Activated gamma-delta T cell treated with anti-CD3 and anti-CD28 coated beads, Interleukin-2, amount 50 U/mL, for 16 hours (primary cell): Measurements from ENCODE around the gene KCNIP4.
"Not testable (repeated sequence)": the region's sequence is repeated elsewhere in the genome, so short reads cannot be mapped to it uniquely, and the experiment has no call there.

Experiments
- DNase-seq: peaks from one replicate; pipeline ENCODE4 v3.0.0-alpha.2; 2020; ENCODE audit warnings: low read depth

The KCNIP4 gene

DNA sequence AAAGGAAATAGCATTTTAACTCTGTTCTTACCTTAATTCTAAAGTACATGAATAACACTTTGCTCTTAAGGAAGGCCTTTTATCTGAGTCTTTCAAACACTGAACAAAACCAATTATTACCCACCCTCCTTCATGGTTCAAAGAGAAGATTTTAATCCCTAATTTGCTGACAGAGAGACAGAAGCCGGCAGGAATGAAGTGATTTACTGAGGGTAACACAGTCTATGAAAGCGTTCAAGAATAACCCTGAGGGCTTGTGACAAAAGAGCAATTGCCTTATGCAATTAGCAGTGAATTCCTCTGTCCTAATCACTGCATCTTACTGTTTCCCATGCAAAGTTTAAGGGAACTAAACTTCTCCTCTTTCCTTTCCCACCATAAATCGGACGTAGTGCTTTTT is 1104.3 kb downstream of the KCNIP4 start:
- no peak for DNase-seq

DNA sequence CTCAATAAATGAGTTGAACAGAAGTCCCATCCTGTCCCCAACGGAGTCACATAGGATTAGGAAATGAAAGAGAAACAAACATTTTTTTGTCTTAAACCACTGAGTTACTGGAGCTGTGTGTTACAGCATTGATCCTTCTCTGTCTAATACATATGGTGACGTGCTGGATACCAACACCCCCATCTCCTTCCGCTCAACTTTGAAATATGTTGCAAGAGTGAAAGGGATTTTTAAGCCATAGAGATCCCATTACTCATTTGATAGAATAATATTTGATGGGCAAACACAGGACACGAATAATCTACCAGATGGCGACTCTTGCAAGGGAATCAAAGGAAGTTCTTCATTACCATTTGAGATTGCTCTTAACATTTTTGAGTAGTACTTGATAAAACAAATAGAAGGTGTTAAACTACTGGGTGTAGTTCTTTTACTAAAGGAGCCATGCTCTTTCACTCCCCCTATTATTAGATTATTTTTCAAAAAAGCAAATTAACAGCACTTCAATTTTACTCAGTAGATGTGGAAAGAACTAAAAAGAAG is 1107.9 kb downstream of the KCNIP4 start:
- no peak for DNase-seq

DNA sequence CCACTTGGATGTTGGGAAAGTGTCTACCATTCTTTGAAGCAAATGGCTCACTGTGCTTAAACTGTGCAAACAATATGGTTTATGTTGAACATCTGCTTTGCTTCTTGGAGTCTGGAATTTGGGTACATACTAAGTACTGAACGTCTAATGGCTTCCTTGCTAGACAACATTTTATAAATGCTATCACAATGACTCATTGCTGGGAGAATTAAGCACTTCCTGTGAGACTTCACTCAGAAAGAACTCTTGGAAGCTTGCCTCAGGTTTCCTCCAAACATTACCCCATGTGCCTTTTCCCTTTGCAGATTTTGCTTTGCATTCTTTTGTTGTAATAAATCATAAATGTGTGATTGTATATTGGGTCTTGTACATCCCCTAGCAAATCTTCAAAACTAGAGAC is 1108.6 kb downstream of the KCNIP4 start:
- no peak for DNase-seq

DNA sequence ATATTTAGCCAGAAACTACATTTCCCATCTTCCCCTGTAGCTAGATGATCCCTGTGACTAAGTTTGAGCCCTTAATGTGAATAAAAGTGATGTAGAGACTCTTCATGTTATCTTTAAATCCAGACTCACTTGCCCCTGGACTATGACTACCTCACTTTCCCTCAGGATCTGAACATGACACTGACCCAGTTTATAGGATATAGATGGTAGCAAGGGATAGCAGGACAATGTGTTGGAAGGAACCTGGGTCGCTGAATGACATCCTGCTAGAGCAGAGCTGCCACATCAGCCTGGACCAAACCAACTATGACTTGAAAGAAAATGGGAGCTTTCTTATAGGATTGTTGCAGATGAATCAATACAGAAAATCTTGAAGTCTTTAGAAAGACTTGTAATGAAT is 1110.1 kb downstream of the KCNIP4 start:
- DNase-seq, result no peak

DNA sequence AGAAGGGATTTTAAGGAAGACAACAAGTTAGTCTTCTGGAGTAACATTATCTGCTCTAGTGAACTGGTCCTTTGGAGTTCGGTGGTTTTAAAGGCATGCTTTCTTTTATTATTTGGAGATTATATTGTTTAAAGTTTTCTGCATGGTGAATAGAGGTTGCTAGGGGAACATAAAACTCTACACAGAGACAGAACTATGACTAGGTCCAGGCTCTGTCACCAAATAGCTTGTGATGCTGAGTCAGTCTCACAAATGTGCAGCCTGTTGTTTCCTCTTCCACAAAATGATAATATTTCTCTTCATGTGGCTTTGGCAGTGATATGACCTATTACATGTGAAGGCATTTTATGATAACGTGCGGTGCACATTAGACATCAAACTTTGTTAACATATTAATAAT is 1115.7 kb downstream of the KCNIP4 start:
- no peak for DNase-seq

DNA sequence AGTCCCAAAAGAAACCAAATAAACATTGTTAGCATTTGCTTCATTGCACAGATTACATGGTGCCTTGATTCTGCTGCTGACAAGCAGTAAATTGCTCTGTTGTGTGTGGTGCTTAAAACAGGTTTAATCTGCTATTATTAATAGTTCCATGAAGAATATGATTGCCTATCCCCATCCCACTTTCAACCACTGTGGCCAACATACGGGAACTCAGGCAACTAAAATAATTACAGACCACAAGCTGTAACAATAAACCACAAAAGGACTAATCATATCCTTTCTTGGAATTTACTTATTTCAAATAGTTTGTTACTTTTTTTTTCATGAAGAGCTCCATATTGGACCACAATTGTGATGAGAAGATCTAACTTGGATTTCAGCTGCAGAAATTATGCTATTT is 1116.8 kb downstream of the KCNIP4 start:
- DNase-seq, result no peak

DNA sequence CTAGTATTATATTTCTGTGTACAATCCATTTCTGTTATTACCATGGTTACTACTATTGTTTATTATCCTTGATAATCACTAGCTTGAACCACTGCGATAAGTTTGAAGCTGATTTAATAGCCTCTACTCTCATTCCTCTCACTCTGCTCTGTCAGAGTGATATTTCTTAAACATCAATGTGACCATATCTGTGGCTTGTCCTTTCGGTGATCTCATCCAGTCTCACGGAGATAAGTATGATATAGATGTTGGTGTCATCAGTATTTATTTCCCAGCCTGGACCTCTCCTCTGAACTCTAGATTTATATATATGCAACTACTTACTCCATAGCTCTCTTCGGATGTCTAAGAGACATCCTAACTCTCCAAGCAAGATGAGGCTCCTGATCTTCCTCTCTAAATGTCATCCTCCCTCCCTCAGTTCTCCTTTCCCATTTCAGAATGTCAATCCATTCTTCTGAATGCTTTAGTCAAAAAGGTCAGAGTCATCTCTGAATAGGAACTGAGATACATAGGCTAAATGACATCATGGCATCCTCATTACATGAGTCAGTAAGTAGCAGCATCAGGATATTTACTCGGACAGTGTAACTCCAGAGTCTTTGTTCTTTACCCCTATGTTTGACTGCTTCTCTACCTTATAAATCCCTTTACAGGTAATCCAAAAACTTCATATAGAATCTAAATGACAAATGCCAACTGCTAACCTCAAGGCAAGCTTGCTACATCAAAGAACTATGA is 1118.8 kb downstream of the KCNIP4 start:
- DNase-seq, result no peak

DNA sequence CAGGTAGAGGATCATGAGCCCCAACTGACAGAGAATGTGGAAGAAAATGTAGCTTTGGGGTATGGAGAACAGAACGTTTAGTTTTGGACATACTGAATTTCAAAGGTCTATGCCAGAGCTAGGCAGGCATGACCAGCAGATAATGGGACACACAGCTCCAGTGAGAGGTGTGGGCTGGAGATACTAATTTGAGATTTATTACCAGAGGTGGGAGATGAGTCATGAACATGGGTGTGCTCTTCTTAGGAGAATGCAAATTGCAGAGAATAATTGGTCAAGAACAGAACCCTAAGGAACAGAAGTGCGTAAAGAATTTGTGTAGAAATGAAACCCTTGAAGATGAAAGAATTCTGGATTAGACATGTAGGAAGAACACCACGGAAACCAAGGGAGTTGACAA is 1123.1 kb downstream of the KCNIP4 start:
- DNase-seq, result no peak

DNA sequence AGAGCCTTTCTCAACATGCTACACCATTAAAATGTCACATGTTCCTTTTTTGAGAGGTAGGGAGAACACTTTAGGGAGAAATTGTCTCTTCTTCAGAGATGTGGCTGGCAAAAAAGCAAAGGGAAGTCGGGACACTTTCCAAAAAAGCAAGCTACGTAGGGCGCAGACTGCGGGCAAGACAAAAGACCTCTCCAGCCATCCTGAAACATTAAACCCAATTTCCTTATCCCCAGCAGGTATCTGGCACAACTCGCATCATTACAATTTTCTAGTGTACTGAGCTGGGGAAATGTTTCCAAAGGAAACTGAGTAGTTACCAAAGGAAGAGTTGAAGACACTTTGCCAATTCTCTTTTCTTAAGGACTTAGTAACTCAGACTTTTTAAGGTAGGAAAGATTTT is 1132.3 kb downstream of the KCNIP4 start:
- no peak for DNase-seq

DNA sequence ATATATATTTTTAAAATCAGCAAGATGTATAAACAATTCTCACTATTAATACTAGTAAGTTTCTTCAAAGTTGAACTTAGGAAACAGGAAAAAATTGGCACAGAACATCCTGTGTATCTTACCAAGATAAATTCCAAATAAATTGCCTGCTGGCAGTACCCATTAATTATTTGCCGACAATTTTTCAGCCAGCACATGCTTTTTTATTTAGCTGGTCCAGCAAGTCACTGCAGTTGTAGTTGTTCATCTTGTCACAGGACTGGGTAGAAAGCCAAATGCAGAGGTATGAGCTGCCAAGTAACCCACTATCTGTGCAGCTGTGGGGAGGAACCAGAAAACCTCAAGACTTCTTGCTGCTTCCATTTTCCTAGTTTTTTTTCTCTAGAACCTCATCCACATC is 1134.9 kb downstream of the KCNIP4 start:
- DNase-seq, result no peak

DNA sequence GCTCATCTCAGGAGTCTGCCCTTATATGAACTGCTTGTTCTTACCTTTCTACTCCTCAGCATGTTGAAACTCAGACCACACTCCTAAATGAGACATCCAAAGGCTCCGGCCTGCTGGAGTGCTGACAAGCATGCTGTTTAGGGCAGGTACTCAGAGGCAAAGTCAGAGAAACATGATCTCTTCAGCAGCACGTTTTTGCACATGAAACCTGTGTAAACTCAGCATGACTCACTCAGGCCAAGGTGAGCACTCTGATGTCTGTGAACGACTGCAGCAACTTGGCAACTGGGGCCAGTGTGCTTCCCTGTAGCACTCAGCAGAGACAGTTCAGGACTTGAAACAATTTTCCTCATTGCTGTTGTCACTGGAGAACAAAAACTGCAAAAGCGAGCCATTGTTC is 1138.8 kb downstream of the KCNIP4 start:
- DNase-seq, result no peak

DNA sequence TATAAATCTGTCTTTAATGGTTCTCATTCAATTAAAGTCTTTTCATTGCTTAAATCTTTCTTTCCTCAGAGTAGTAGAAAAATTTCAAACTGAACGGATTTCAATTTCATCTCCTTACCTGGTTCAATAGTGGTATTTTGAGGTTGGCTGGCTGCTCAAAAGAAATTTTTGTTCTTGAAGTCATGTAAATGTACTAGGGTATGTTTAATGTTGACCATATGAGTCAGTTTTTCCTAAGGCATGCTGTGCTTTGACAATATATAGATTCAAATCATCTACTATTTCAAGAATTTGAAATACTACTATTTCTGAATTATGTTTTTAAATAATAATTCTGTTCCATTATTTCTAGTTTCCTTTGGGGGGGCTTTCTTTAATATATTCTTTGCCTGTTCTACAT is 1142.9 kb downstream of the KCNIP4 start:
- no peak for DNase-seq

DNA sequence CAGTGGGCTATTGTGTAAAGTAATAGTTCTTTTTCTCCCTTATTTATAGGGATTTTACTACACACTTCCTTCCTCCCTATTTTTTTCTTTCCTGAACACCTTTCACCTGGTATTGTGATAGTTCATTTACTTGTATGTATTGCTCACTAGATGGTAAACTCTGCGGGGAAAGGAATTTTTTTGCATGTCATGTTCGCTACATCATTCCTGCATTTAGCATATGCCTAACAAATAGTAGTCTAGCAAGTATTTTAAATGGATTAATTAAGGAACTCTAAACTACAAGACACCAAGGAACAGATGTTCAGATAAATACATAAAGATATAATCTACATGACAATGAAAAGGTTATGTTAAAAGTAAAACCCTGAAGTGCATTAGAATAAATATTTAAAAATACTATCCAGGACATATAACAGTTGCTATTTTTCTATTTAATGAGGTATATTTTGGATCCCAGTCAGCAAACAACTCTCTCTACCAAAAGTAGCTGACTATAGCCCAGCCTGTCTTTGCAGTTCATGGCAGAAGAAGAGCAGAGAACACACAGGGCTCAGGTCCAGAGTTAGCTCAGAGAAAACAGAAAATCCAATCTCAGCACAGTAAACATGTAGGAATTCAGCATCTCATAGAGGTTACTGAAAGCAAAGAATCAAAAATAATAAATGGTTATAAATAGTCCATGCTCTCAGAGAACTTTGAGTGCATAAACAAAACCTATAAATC is 1160.5 kb downstream of the KCNIP4 start:
- no peak for DNase-seq

DNA sequence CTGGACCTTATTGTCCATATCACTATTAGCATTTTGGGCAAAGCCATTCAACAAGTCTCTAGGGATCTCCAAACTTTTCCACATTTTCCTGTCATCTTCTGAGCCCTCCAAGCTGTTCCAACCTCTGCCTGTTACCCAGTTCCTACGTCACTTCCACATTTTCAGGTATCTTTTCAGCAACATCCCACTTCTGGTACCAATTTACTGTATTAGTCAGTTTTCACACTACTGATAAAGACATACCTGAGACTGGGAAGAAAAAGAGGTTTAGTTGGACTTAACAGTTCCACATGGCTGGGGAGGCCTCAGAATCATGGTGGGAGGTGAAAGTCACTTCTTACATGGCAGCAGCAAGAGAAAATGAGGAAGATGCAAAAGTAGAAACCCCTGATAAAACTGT is 1165.4 kb downstream of the KCNIP4 start:
- DNase-seq, result not testable (repeated sequence)

DNA sequence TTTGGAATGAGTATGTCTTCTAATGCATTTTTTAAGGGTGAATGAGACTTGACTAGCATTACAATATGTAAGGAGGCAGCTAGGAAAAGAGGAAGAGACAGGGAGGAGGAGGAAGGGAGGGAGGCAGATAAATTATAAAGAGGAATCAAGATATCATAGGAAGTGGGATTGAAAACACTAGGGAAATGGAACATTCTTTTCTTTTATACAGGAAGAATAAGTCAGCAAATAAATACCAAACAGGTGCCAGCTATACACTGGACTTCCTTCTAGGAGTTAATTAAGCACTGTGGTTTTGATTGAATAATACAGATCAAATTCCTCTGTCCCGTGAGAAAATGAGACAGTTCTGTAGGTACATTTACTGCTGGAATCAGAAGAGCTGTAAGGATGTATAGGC is 1169.7 kb downstream of the KCNIP4 start:
- no peak for DNase-seq

DNA sequence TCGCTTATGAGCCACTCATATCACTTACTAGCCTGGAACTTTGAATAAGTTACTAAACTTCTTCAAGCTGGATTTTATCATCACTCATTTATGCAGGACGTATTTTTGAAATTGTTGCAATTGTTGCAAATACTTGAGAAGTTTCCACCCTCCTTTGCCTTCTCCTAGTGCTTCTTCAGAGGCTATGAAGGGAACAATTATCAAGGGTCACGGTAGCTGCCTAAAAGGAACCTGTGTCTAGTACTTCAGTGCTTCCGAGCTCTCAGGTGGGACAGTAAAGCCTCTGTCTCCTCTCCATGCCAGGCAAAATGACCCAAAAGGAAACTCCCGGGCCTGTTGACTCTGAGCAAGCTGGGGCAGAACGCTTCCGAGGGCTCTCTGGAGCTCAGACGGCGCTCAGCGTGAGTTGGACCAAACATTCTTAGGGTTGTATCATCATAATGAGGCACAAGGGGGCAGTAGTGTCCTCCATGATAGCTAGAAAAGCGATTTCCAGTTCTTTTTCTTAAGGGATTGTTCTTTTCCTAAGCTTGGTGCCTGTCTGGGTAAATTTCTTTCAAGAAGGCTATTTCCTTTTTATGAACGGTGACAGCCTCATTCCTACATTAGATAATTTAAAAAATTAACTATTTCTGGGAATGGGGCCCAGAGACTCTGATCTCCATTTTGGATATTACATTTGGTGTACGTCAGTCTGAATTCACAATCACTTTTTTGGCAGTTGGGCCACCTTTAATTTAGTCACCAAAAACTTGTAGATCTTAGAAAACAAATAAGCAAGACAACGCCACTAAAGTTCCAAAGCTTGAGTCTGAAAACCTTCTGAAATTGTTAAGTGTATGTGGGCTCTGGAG is 1175.2 kb downstream of the KCNIP4 start:
- no peak for DNase-seq

DNA sequence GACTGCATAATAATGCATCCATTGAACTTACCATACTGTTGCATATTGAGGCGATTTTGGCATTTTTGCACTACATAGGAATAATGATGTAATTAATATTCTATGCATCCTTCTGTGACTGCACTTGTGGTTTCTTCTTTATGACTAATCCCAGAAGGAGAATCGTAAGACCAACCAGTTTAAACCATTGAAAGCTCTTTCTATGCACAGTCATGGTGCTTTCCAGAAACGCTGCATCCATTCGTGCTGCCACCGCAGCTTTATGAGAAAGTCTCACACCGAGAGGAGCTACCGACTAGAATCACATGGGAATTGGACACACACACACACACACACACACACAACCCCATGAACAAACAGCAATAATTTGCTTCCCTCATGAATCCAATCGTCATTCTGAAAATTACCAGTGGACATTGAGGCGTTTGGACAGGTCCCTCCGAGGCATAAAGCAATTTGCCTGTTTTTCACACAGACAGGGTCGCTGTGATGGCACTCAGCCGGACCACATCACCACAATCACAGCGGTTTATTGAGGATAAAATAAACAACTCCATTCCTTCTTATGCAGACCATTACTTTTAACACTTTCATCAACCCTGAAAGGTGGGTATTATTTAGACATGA is 1184.1 kb downstream of the KCNIP4 start:
- DNase-seq, result no peak

DNA sequence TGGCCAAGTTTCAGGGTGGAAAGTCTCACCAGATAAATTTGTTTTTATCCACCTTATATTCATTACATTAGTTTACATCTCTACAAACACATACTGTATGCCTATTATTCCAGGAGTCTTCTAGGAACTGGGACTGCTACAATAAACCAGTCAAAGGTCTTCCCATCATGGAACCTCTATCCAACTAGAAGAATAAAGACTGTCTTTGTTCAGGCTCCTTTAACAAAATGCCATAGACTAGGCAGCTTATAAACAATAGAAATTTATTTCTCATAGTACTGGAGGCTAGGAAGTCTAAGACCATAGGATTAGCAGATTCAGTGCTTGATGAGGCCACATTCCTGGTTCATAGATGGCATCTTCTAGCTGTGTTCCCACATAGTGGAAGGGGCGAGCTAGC is 1186.7 kb downstream of the KCNIP4 start:
- no peak for DNase-seq

DNA sequence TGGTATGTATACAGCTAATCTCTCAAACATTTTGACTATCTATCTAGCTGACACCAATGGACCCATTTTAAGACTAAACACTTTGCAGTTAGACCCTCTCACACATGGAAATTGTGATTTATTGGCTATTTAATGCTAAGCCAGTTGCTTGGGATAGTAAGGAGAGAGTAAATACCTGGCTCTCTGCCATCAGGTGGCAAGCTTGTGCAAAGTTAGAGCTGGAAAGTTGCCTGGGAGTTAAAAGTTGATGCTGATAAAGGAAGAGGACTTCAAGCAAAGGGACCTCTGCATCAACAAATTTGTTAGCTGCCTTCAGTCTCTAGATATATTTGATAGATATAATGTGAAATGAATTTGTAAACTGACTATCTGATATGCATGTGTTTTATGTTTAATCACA is 1187.2 kb downstream of the KCNIP4 start:
- no peak for DNase-seq

DNA sequence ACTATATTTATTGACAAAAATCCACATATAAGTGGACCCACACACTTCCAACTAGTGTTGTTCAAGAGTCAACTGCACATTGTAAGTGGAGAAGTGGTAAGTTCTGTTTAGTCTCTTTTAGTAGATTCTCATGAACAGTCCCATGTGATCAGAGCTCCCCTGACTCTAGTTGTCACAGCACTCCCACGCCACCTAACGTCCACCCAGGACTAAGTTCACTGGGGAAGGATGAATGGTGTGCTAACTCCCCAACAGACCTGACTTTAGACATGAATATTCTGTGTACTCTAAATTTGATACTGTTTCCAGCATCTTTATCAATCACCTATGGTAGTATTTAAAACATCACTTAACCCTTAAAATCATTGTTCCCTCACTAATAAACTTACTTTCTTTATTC is 1188.5 kb downstream of the KCNIP4 start:
- DNase-seq, result no peak

DNA sequence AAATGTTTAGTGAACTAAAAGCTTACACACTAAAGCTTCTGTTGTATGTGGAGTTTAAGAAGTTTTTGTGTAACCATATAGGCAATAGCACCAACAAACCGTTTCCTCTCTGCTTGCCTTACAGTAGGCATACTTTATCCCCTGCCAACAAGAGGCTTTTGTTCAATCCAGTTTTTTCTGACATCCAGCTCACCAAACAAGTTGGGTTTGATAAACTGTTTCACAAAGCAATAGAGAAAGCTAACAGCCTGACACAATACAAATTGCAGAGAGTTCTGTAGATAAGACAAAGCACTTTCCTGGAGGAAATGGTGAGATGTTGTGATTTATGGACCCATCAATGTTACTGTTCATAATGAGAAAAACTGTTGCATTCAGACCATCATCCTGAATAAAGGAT is 1194.5 kb downstream of the KCNIP4 start:
- DNase-seq, result no peak

DNA sequence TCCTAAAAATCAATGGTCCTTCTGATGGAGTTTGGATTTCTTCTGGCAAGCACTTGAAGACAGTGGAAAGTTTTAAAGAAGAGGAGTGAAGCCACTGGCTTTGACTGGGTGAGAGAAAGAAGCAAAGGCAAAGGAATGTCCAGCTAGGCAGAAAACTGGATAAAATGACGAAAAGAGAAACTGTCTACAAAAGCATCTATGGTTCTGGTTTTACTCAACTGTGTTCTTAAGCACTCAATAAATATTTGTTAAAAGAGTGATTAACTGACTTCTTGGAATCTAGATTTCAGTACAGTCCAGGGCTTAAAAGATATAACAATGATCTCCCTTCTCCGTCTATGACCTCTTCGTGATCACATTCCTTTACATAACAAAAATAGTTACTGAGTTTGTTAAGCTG is 1195.9 kb downstream of the KCNIP4 start:
- DNase-seq, result no peak
